MM.1S (cell line): ENCODE results near the gene CXorf58.

Experiments
- DNase-seq: peaks from one replicate; pipeline ENCODE4 v3.0.0-alpha.2; 2015
- H2AFZ ChIP-seq: fragments of 300-600 bp; sonication (generic); 2 replicates; pipeline ENCODE4 v1.6.0; 2016; ENCODE audit warnings: antibody characterized with exemption, low read length
- H3F3A ChIP-seq: fragments of 300-600 bp; sonication (generic); 2 replicates; pipeline ENCODE4 v1.6.1; 2016; ENCODE audit warnings: mild to moderate bottlenecking, antibody characterized with exemption, low read length, moderate library complexity, mixed read lengths; ENCODE audit not compliant: insufficient read depth
- H3K27ac ChIP-seq: fragments of 300-600 bp; sonication (generic); 2 replicates; pipeline ENCODE4 v1.5.1; 2016; ENCODE audit warnings: mild to moderate bottlenecking, low read length
- H3K27me3 ChIP-seq: fragments of 300-600 bp; sonication (generic); replicated peaks from 2 replicates; pipeline ENCODE4 v1.6.0; 2016; ENCODE audit warnings: low read length; ENCODE audit not compliant: insufficient read depth
- H3K36me3 ChIP-seq: fragments of 300-600 bp; sonication (generic); replicated peaks from 2 replicates; pipeline ENCODE4 v1.6.1; 2016; ENCODE audit warnings: mild to moderate bottlenecking, low read length, mixed read lengths; ENCODE audit not compliant: insufficient read depth
- H3K4me1 ChIP-seq: fragments of 300-600 bp; sonication (generic); 2 replicates; pipeline ENCODE4 v1.6.1; 2016; ENCODE audit warnings: low read length, mixed read lengths
- H3K4me2 ChIP-seq: fragments of 300-600 bp; sonication (generic); 2 replicates; pipeline ENCODE4 v1.6.0; 2016; ENCODE audit warnings: low read depth, low read length
- H3K4me3 ChIP-seq: fragments of 300-600 bp; sonication (generic); 2 replicates; pipeline ENCODE4 v1.5.1; 2016; ENCODE audit warnings: low read length, mixed read lengths
- H3K79me2 ChIP-seq: fragments of 300-600 bp; sonication (generic); 2 replicates; pipeline ENCODE4 v1.6.1; 2016; ENCODE audit warnings: mixed run types, low read length, mixed read lengths
- H3K9ac ChIP-seq: fragments of 300-600 bp; sonication (generic); 2 replicates; pipeline ENCODE4 v1.6.1; 2016; ENCODE audit warnings: low read length, mixed read lengths
- H3K9me2 ChIP-seq: fragments of 300-600 bp; sonication (generic); replicated peaks from 2 replicates; pipeline ENCODE4 v1.6.1; 2016; ENCODE audit warnings: mild to moderate bottlenecking, low read length, mixed read lengths; ENCODE audit not compliant: insufficient read depth
- H3K9me3 ChIP-seq: fragments of 300-600 bp; sonication (generic); replicated peaks from 2 replicates; pipeline ENCODE4 v1.6.1; 2016; ENCODE audit warnings: mild to moderate bottlenecking, low read length, mixed read lengths; ENCODE audit not compliant: insufficient read depth
- H4K20me1 ChIP-seq: fragments of 300-600 bp; sonication (generic); 2 replicates; pipeline ENCODE4 v1.6.1; 2016; ENCODE audit warnings: mild to moderate bottlenecking, low read length, moderate library complexity, mixed read lengths; ENCODE audit not compliant: insufficient read depth
- EZH2 ChIP-seq: fragments of 300-600 bp; sonication (generic); optimal IDR thresholded peaks from 2 replicates; pipeline ENCODE3; 2017; ENCODE audit warnings: low read depth, mild to moderate bottlenecking, antibody characterized with exemption, low read length, mixed read lengths
- EZH2phosphoT487 ChIP-seq: fragments of 300-600 bp; sonication (generic); IDR thresholded peaks from 2 replicates; pipeline ENCODE4 v1.6.1; 2018; ENCODE audit warnings: antibody characterized with exemption, low read length
- TF ChIP-seq, protein P1 (sequence below): fragments of 300-600 bp; sonication (generic); IDR thresholded peaks from 2 replicates; pipeline ENCODE4 v1.5.1; 2016; ENCODE audit warnings: antibody characterized with exemption, low read length, mixed read lengths

CXorf58 gene

DNA sequence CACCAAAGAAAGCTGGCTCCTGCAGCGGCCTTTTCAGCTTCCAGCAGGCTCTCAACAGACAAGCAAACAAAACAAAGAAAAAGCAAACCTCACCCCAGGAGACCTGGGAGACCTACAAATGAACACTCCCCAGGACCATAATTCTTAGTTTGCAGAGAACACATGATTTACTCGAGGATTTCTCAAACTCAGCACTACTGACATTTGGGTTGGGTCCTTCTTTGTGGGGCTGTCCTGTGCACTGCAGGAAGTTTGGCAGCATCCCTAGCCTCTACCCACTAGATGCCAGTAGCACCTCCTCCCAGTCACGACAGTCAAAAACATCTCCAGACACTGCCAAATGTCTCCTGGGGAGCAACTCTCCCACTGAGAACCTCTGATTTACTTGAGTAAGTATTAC lies 22.0 kb upstream of the CXorf58 start:
- no peak overlapping the region for H3K27ac ChIP-seq
- no peak overlapping the region for H3K9ac ChIP-seq
- no peak for DNase-seq
- H3K27me3 ChIP-seq, result no peaks in the 10 kb centered on the region
- no peaks in the 10 kb centered on the region for H3K9me3 ChIP-seq
- H2AFZ ChIP-seq, result no peak overlapping the region
- H3K4me2 ChIP-seq, result no peak overlapping the region
- no peaks in the 10 kb centered on the region for H3F3A ChIP-seq
- H3K9me2 ChIP-seq, result no peaks in the 10 kb centered on the region
- H3K4me3 ChIP-seq, result no peak overlapping the region
- no peak for TF ChIP-seq EZH2phosphoT487
- TF ChIP-seq, protein P1, sequence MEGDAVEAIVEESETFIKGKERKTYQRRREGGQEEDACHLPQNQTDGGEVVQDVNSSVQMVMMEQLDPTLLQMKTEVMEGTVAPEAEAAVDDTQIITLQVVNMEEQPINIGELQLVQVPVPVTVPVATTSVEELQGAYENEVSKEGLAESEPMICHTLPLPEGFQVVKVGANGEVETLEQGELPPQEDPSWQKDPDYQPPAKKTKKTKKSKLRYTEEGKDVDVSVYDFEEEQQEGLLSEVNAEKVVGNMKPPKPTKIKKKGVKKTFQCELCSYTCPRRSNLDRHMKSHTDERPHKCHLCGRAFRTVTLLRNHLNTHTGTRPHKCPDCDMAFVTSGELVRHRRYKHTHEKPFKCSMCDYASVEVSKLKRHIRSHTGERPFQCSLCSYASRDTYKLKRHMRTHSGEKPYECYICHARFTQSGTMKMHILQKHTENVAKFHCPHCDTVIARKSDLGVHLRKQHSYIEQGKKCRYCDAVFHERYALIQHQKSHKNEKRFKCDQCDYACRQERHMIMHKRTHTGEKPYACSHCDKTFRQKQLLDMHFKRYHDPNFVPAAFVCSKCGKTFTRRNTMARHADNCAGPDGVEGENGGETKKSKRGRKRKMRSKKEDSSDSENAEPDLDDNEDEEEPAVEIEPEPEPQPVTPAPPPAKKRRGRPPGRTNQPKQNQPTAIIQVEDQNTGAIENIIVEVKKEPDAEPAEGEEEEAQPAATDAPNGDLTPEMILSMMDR, result no peak
- no peak for TF ChIP-seq EZH2
- no peaks in the 10 kb centered on the region for H3K36me3 ChIP-seq
- no peaks in the 10 kb centered on the region for H3K4me1 ChIP-seq
- H4K20me1 ChIP-seq, result no peaks in the 10 kb centered on the region
- no peaks in the 10 kb centered on the region for H3K79me2 ChIP-seq

DNA sequence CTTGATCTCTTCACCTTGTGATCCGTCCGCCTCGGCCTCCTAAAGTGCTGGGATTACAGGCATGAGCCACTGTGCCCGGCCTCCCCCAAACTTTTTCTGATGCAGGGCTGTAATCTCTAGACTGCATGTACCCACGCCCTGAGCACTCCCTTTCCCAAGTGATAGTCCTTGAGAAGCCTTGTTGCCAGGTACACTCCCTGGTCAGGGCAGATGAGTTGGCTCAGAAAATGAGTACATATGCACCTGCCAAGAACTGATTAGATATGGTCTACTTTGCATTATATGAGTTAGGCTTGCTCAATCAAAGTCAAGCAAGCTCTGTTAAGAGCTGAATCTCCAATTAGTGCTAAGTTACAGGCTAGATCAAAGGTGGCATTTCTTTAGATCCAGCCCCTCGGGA lies 20.4 kb upstream of the CXorf58 start:
- Histone ChIP-seq H3K36me3 (no peaks in the 10 kb centered on the region), H3K27me3 (no peaks in the 10 kb centered on the region), H3K4me2 (no peak overlapping the region), H3K27ac (no peak overlapping the region), H3K9me3 (no peaks in the 10 kb centered on the region), H2AFZ (no peak overlapping the region), H3K9me2 (no peaks in the 10 kb centered on the region), H4K20me1 (no peaks in the 10 kb centered on the region), H3F3A (no peaks in the 10 kb centered on the region), H3K4me3 (no peak overlapping the region), H3K9ac (no peak overlapping the region), H3K79me2 (no peaks in the 10 kb centered on the region), H3K4me1 (no peaks in the 10 kb centered on the region)
- TF ChIP-seq EZH2 (no peak), EZH2phosphoT487 (no peak)
- TF ChIP-seq, protein P1, result no peak
- DNase-seq, result no peak

DNA sequence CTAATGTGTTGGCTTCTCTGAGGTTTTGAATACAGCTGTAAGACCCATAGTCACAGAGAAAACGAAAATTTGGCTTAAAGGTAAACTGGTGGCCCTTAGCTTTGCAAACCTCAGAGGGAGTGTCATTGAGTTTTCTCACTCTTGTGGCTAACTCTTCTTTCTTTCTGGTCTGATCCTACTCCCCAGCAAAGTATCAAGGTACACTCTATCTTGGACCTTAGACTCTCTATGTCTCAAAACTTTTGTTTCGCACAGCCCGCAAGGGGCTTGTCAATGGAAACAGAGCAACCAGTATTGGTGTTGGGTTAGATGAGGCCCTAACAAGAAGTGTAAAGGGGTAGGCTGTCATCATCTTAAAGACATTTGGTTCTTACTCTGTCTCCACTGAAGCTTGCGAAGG lies 19.9 kb upstream of the CXorf58 start:
- no peak overlapping the region for H3K27ac ChIP-seq
- no peaks in the 10 kb centered on the region for H3K4me1 ChIP-seq
- TF ChIP-seq EZH2 (no peak), EZH2phosphoT487 (no peak)
- TF ChIP-seq, protein P1, result no peak

More for the DNA sequence above, 19.9 kb upstream of the CXorf58 start:
- no peak for DNase-seq
- Histone ChIP-seq H4K20me1 (no peaks in the 10 kb centered on the region), H2AFZ (no peak overlapping the region), H3K9me2 (no peaks in the 10 kb centered on the region), H3K9me3 (no peaks in the 10 kb centered on the region), H3K79me2 (no peaks in the 10 kb centered on the region), H3K4me2 (no peak overlapping the region), H3K27me3 (no peaks in the 10 kb centered on the region), H3K36me3 (no peaks in the 10 kb centered on the region), H3K9ac (no peak overlapping the region), H3K4me3 (no peak overlapping the region), H3F3A (no peaks in the 10 kb centered on the region)
